ENCODE data around the gene CHMP4B.

CHMP4B gene

GRCh38 chr20:33866398-33867100, 55.4 kb downstream of the CHMP4B start:
- DNase-seq: no peak

GRCh38 chr20:33868042-33868441, 56.9 kb downstream of the CHMP4B start:
- no peak for DNase-seq

GRCh38 chr20:33868595-33868994, 57.4 kb downstream of the CHMP4B start:
- no peak for DNase-seq

- DNase-seq: no peak
Measured at GRCh38 chr20:33869283-33869682, 58.1 kb downstream of the CHMP4B start.

- no peak for DNase-seq
Measured at GRCh38 chr20:33871362-33871761, 60.2 kb downstream of the CHMP4B start.

GRCh38 chr20:33874129-33874528, 63.0 kb downstream of the CHMP4B start:
- DNase-seq: no peak

GRCh38 chr20:33875055-33875454, 63.9 kb downstream of the CHMP4B start:
- DNase-seq: no peak

- DNase-seq: no peak
Measured at GRCh38 chr20:33875534-33876026, 64.4 kb downstream of the CHMP4B start.

GRCh38 chr20:33878583-33878982, 67.4 kb downstream of the CHMP4B start:
- no peak for DNase-seq

- DNase-seq: no peak
Measured at GRCh38 chr20:33880396-33880795, 69.2 kb downstream of the CHMP4B start.

GRCh38 chr20:33881989-33882388, 70.8 kb downstream of the CHMP4B start:
- DNase-seq: no peak

GRCh38 chr20:33882481-33882880, 71.3 kb downstream of the CHMP4B start:
- no peak for DNase-seq

- no peak for DNase-seq
Measured at GRCh38 chr20:33883164-33883563, 72.0 kb downstream of the CHMP4B start.

GRCh38 chr20:33884633-33885032, 73.5 kb downstream of the CHMP4B start:
- no peak for DNase-seq

GRCh38 chr20:33889312-33889711, 78.2 kb downstream of the CHMP4B start:
- no peak for DNase-seq

GRCh38 chr20:33890557-33890956, 79.4 kb downstream of the CHMP4B start:
- DNase-seq: no peak

GRCh38 chr20:33893314-33893713, 82.2 kb downstream of the CHMP4B start:
- DNase-seq: no peak

- no peak for DNase-seq
Measured at GRCh38 chr20:33894798-33895197, 83.7 kb downstream of the CHMP4B start.

GRCh38 chr20:33896509-33896908, 85.4 kb downstream of the CHMP4B start:
- DNase-seq: no peak

GRCh38 chr20:33897313-33897912, 86.3 kb downstream of the CHMP4B start:
- peak; percentile 47 for DNase-seq

- no peak for DNase-seq
Measured at GRCh38 chr20:33899106-33899505, 88.0 kb downstream of the CHMP4B start.

GRCh38 chr20:33900521-33901131, 89.5 kb downstream of the CHMP4B start:
- no peak for DNase-seq

GRCh38 chr20:33901132-33901523, 90.0 kb downstream of the CHMP4B start:
- no peak for DNase-seq

- DNase-seq: no peak
Measured at GRCh38 chr20:33902011-33902410, 90.9 kb downstream of the CHMP4B start.
